GM18499 (cell line): ENCODE data around the gene SMLR1.
"Not testable (repeated sequence)": the region's sequence is repeated elsewhere in the genome, so short reads cannot be mapped to it uniquely, and the experiment has no call there.

Experiments
- ATAC-seq: cut with Tn5 transposase; IDR thresholded peaks from one replicate; pipeline ENCODE4 v1.9.1; 2021; ENCODE audit warnings: moderate number of reproducible peaks; ENCODE audit not compliant: insufficient read depth, unreplicated experiment

The SMLR1 gene

GRCh38 chr6:130827247-130828149, at the start of gene SMLR1:
SMLR1 (plus strand) TSS chr6:130827406; CDS start chr6:130827414, 8 bp downstream.
- ATAC-seq: no peak

- no peak for ATAC-seq
Measured at GRCh38 chr6:130778946-130779657, 48.1 kb upstream of the SMLR1 start.

- ATAC-seq: no peak
Measured at GRCh38 chr6:130779658-130780033, 47.6 kb upstream of the SMLR1 start.

- no peak for ATAC-seq
Measured at GRCh38 chr6:130780122-130780521, 47.1 kb upstream of the SMLR1 start.

- no peak for ATAC-seq
Measured at GRCh38 chr6:130781557-130781956, 45.6 kb upstream of the SMLR1 start.

GRCh38 chr6:130783416-130784107, 43.6 kb upstream of the SMLR1 start:
- ATAC-seq: no peak

- ATAC-seq: no peak
Measured at GRCh38 chr6:130787726-130788500, 39.3 kb upstream of the SMLR1 start.

GRCh38 chr6:130788954-130789353, 38.3 kb upstream of the SMLR1 start:
- no peak for ATAC-seq

- ATAC-seq: no peak
Measured at GRCh38 chr6:130794010-130794697, 33.1 kb upstream of the SMLR1 start.

GRCh38 chr6:130794738-130795137, 32.5 kb upstream of the SMLR1 start:
- no peak for ATAC-seq

- ATAC-seq: no peak
Measured at GRCh38 chr6:130796313-130796905, 30.8 kb upstream of the SMLR1 start.

- no peak for ATAC-seq
Measured at GRCh38 chr6:130797061-130797460, 30.1 kb upstream of the SMLR1 start.

GRCh38 chr6:130801368-130801767, 25.8 kb upstream of the SMLR1 start:
- ATAC-seq: not testable (repeated sequence)

- no peak for ATAC-seq
Measured at GRCh38 chr6:130810307-130811030, 16.7 kb upstream of the SMLR1 start.

GRCh38 chr6:130811932-130812331, 15.3 kb upstream of the SMLR1 start:
- ATAC-seq: no peak

GRCh38 chr6:130814506-130814905, 12.7 kb upstream of the SMLR1 start:
- ATAC-seq: no peak

- no peak for ATAC-seq
Measured at GRCh38 chr6:130815200-130816071, 11.8 kb upstream of the SMLR1 start.

- no peak for ATAC-seq
Measured at GRCh38 chr6:130822736-130823135, 4.5 kb upstream of the SMLR1 start.
